ELF-1 (cell line): Measurements from ENCODE around the gene CYTH1.
"Not testable (repeated sequence)": the region's sequence is repeated elsewhere in the genome, so short reads cannot be mapped to it uniquely, and the experiment has no call there.

Experiments
- DNase-seq: peaks from one replicate; pipeline ENCODE4 v3.0.0-alpha.2; 2016; ENCODE audit warnings: low read depth, low spot score

The CYTH1 gene

GRCh38 chr17:78761789-78762406 is 20.2 kb downstream of the CYTH1 start:
- DNase-seq, result no peak

DNA sequence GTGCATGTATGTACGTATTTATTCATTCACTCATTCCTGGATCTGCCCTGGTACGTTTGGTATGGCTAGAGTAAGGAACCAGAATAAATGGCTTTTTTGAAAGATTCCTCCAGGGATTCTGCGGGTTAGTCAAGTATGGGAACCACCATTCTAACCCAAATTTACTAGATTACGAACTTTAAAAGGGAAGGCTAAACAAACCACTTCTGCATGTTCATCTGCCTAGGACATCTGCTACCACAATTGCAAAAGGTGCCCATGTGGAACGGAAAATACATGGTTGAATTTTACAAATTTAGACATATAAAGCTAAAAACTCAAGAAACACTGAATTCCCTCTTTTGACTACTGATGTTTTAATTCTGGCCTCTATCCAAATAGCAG is 22.1 kb downstream of the CYTH1 start:
- DNase-seq, result no peak

GRCh38 chr17:78759203-78759968 is 22.7 kb downstream of the CYTH1 start:
- no peak for DNase-seq

GRCh38 chr17:78753316-78754250 is 28.5 kb downstream of the CYTH1 start:
- DNase-seq, result no peak

- DNase-seq, result no peak
Measured at GRCh38 chr17:78751447-78752161, 30.5 kb downstream of the CYTH1 start.

DNA sequence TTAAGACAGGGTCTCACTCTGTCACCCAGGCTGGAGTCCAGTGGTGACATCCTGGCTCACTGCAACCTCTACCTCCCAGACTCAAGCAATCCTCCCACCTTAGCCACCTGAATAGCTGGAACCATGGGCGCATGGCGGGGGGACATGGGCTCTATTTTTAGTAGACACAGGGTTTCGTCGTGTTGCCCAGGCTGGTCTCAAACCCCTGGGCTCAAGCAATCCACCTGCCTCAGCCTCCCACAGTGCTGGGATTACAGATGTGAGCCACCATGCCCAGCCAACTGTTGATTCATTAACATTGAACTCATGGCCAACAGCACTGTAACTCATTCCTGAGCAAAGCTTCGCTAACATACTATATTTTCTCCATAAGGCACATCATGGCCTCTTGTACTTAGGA is 31.1 kb downstream of the CYTH1 start:
- DNase-seq, result not testable (repeated sequence)

DNA sequence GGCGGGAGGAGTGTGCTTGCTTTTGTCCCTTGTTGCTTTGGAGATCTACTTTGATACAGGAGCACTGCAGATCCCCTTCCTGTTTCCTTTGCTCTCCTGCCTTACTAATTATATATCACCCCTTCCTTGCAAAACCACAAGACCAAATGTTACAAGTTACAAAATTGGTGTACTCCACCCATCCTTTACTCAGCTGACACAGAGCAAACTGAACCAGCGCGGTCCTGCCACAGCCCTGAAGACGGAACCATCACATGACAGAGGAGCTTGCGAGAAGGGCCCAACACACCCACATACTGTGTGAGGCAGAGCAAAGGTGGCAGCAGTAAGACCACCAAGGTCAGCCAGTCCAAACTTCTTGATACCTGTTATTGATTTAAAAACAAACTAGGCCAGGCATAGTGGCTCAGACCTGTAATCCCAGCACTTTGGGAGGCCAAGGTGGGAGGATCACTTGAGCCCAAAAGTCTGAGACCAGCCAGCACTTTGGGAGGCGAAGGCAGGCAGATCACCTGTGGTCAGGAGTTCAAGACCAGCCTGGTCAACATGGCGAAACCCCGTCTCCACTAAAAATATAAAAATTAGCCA is 33.2 kb downstream of the CYTH1 start:
- no peak for DNase-seq

- DNase-seq, result no peak
Measured at GRCh38 chr17:78748048-78748729, 33.9 kb downstream of the CYTH1 start.

DNA sequence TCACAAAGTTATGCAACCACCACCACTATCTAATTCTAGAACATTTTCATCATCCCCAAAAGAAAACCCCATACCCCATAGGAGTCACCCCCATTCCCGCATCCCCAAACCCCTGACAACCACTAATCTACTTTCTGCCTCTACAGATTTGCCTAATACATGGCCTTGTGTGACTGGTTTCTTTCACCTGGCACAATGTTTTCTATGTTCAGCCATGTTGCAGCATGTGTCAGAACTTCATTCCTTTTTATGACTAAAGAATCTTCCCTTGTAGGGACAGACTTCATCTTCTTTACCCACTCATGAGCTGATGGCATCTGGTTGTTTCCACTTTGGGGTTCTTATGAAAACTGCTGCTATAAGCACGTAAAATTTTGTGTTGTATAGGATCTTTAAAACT is 34.6 kb downstream of the CYTH1 start:
- DNase-seq, result no peak

DNA sequence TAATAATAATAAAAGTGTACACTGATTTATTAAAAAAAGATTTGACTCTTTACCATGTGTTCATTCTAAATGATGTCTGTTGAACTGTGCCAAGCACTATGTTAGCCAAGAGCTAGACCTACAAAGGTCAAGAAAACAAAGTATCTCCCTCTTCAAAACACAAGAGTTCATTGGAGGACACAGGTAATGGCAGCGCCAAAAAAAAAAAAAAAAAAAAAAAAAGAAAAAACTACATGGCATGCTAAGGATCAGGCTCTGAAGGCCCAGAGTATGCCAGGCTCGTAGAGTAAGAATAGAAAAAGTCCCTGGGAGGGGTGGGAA is 35.2 kb downstream of the CYTH1 start:
- no peak for DNase-seq

GRCh38 chr17:78746263-78746948 is 35.7 kb downstream of the CYTH1 start:
- no peak for DNase-seq

DNA sequence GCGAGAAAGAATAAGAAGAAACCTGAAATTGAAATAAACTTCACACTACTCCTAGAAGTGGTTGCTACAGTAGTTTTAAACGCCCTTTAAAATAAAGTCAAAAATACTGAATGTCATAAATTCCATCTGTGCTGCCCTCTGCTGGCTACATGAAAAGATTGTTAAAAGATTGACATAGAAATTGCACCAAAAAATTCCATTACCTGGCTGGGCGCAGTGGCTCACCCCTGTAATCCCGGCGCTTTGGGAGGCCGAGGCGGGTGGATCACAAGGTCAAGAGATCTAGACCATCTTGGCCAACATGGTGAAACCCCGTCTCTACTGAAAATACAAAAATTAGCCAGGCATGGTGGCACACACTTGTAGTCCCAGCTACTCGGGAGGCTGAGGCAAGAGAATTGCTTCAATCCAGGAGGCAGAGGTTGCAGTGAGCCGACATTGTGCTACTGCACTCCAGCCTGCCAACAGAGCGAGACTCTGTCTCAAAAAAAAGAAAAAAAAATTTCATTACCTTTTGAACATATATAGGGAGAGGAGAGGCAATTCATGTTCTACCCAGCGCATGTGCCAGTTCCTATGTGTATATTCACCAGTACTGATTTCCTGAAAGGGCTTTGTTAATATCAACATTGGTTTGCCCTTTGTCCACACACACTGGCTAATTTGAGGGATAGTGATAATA is 36.5 kb downstream of the CYTH1 start:
- no peak for DNase-seq

- no peak for DNase-seq
Measured at GRCh38 chr17:78742901-78743300, 39.2 kb downstream of the CYTH1 start.

DNA sequence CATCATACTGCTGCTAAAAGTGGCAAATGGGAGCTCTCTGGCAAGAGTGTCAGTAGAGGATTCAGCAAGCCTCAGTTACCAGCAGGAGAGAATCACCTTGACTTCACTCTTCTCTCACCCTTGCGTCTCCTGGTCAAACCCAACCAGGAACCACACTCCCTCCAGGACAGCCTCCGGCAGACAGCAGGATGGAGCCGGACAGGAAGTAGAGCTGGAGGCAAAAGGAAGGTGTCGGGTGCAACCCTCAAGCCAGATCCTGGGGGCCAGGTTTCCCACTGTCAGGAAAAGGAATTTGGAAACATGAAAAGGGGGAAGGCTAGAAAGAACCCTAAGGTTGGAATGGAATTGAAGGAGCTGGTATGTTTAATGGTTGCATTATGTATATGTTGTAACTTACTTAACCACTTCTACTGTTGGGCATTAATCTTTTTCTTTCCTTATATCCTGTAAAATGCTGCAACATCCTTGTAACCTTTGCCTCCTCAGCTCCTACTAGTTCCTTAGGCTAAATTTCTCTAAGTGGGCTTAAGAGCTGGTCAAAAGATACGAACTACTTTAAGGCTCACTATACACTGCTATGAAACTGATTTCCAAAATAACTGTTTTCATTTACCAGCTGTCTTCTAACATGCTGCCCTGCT is 40.3 kb downstream of the CYTH1 start:
- DNase-seq, result no peak

GRCh38 chr17:78739331-78739931 is 42.6 kb downstream of the CYTH1 start:
- no peak for DNase-seq

DNA sequence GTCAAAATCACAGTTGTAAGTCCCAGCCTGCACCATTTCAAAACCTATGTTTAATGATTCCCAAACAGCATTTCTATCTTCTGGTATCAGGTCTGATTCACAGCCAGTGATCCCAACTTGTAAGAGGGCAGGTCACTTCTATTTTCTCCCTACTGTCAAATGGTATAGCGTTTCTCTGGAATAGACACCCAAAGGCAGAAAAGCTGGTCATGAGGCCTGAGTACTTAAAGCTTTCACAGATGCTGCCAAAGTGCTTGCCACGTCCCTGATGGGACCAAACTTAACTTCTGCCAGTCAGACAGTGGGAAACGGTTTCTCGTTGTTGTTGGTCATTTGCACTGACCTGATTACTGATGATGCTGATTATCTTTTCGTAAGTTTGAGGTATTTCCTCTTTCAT is 43.4 kb downstream of the CYTH1 start:
- DNase-seq, result no peak

- no peak for DNase-seq
Measured at GRCh38 chr17:78738278-78738677, 43.8 kb downstream of the CYTH1 start.

DNA sequence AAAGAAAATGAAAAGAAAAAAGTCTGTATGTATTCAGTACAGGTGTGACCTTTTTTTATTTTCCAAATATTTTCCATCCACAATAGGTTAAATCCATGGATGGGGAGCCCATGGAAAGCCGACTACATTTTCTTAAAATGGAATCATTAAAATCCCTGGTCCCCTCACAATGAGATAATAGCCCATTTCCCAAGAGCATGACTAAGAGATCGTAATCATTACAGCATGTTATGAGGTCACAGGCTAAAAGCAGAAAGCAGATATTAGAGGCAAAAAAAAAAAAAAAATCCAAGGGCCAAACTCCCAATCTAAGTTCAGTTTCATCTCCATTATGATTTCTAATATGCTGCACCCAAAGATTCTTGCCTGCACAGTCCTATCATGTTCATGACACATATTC is 44.7 kb downstream of the CYTH1 start:
- DNase-seq, result no peak
